GM18858 (cell line): ENCODE data around the gene RAPGEF2.
"Not testable (repeated sequence)": the region's sequence is repeated elsewhere in the genome, so short reads cannot be mapped to it uniquely, and the experiment has no call there.

ENCODE experiments used
- ATAC-seq: cut with Tn5 transposase; IDR thresholded peaks from one replicate; pipeline ENCODE4 v1.9.1; 2021; ENCODE audit not compliant: unreplicated experiment

RAPGEF2 gene

GRCh38 chr4:159160242-159160641, 57.4 kb downstream of the RAPGEF2 start:
- no peak for ATAC-seq

- not testable (repeated sequence) for ATAC-seq
These were observed 58.6 kb downstream of the RAPGEF2 start for GRCh38 chr4:159161436-159161835.

GRCh38 chr4:159162576-159162975, 59.7 kb downstream of the RAPGEF2 start:
- ATAC-seq: no peak

GRCh38 chr4:159163521-159163920, 60.6 kb downstream of the RAPGEF2 start:
- no peak for ATAC-seq

- ATAC-seq: peak; percentile 75
These were observed 66.8 kb downstream of the RAPGEF2 start for GRCh38 chr4:159169404-159170302.

- no peak for ATAC-seq
These were observed 68.4 kb downstream of the RAPGEF2 start for GRCh38 chr4:159171287-159171686.

GRCh38 chr4:159173886-159174285, 71.0 kb downstream of the RAPGEF2 start:
- no peak for ATAC-seq

- no peak for ATAC-seq
These were observed 71.8 kb downstream of the RAPGEF2 start for GRCh38 chr4:159174645-159175084.

- ATAC-seq: peak; percentile 35
These were observed 72.5 kb downstream of the RAPGEF2 start for GRCh38 chr4:159175085-159175988.

- no peak for ATAC-seq
These were observed 73.1 kb downstream of the RAPGEF2 start for GRCh38 chr4:159175989-159176375.

- ATAC-seq: peak; percentile 40
These were observed 74.6 kb downstream of the RAPGEF2 start for GRCh38 chr4:159177265-159178150.

- peak; percentile 22 for ATAC-seq
These were observed 75.3 kb downstream of the RAPGEF2 start for GRCh38 chr4:159178151-159178546.

- no peak for ATAC-seq
These were observed 76.4 kb downstream of the RAPGEF2 start for GRCh38 chr4:159178979-159179969.

GRCh38 chr4:159183885-159184605, 81.2 kb downstream of the RAPGEF2 start:
- not testable (repeated sequence) for ATAC-seq

GRCh38 chr4:159185591-159186023, 82.7 kb downstream of the RAPGEF2 start:
- ATAC-seq: no peak

- no peak for ATAC-seq
These were observed 85.8 kb downstream of the RAPGEF2 start for GRCh38 chr4:159188646-159189045.

- no peak for ATAC-seq
These were observed 87.8 kb downstream of the RAPGEF2 start for GRCh38 chr4:159190651-159191050.

- no peak for ATAC-seq
These were observed 89.1 kb downstream of the RAPGEF2 start for GRCh38 chr4:159191989-159192388.
